HG02970 (cell line): Measurements from ENCODE around the gene ASTN2.
"Not testable (repeated sequence)": the region's sequence is repeated elsewhere in the genome, so short reads cannot be mapped to it uniquely, and the experiment has no call there.

Source experiments
- ATAC-seq: cut with Tn5 transposase; IDR thresholded peaks from one replicate; pipeline ENCODE4 v1.9.1; 2021; ENCODE audit warnings: mild to moderate bottlenecking, moderate library complexity, moderate number of reproducible peaks; ENCODE audit not compliant: unreplicated experiment, low FRiP score

Gene ASTN2

DNA sequence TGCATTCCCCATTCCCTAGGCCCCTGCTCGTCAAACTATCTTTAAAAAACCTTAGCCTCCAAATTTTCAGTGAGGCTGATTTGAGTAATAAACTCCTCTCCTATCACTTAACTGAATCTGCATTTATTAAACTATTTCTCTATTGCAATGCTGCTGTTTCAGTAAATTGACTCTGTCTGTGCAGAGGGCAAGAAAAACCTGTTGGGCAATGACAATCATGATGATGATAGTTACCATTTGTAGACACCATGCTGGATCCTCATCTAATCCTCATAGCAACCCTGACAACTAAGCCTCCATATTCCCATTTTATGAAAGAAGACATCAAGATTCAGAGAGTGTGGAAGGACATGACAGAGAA, 514.9 kb downstream of the ASTN2 start:
- no peak for ATAC-seq

DNA sequence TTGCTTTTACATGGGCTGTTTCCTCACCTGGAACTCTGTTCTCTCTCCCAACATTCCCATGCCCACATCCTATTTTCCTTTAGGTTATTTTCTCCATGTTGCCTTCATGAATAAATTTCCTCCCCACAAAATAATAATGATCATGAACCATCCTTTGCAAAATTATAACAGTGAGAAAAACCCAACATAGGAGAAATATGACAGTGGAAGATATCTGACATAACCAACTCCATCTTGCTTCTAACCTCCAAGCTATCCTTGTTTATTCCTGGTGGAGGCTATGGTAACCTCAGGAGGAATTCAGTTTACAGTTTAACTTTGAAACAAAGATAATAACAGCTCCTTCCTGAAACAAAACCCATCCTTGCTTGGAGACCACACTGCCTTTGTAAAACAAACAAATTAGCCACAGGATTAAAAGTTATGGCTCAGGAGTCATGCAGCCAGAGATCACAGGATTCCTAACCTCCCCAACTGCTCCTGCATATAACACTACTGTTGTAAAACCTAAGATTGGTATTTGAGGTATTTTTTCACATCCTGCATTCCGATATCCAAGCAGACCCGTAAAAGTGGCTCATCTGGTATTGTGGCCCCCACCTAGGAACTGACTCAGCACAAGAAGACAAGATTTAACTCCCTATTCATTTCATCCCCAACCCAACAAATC, 515.4 kb downstream of the ASTN2 start:
- ATAC-seq = no peak

DNA sequence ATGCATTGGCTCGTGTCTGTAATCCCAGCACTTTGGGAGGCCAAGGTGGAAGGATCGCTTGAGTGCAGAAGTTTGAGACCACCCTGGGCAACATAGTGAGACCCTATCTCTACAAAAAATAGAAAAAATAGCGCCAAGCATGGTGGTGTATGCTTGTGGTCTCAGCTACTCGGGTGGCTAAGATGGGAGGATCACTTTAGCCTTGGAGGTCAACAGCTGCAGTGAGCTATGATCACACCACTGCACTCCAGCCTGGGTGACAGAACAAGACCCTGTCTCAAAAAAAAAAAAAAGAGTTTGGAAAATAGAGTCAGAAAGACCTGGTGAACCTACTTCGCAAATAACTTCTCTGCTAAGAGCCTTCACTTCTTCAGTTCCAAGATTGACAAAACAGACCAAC, 516.7 kb downstream of the ASTN2 start:
- not testable (repeated sequence) for ATAC-seq

DNA sequence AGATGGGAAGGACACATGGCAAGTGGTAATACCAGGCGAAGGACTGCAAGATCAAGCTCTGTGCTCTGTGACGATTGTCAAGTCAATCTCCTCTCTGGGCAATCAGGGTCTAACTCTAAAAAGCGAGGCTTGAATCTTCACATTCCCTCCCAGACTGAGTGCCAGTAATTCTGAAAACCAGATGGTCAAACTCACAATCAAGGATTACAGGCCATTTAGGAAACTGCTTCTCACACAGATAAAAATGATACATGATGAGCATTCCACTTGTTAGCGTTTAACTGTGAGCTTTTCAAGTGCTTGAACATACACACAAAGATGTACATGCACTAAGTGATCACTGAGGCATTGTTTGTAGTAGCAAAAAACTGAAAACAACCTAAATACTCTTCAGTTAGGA, 517.7 kb downstream of the ASTN2 start:
- ATAC-seq = no peak

DNA sequence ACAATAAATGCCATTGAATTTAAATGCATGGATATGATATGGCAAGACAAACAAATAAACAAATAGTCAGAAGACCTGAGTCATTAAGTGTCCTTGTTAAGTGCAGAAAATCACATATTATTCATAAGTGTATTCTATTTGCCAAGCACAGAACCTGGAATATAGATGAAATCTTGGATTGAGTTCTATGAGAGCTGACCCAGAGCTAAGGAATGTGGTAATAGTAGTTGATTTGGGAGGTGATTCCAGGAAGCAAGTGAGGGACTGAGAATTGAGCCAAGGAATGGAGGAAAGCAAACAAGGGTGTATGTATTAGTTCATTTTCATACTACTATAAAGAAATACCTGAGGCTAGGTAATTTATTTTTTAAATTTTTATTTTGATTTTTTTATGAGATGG, 518.9 kb downstream of the ASTN2 start:
- no peak for ATAC-seq

DNA sequence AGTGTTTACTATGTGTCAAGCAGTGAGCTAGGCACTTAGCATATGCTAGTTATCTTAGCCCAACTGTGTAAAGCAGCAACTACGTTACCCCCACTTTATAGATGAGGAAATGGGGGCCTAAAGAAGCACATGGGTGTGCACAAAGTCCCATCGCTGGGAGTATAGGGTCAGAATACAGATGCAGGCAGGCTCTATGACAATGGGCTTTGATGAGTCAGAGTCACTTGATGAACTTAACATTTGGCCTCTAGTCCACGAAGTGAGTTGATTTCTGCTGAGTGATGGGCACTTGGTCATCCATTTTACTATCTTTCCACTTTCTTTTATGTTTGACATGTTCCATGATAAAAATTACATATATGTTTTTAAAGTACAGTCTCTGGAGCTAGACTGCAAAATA, 523.4 kb downstream of the ASTN2 start:
- no peak for ATAC-seq

DNA sequence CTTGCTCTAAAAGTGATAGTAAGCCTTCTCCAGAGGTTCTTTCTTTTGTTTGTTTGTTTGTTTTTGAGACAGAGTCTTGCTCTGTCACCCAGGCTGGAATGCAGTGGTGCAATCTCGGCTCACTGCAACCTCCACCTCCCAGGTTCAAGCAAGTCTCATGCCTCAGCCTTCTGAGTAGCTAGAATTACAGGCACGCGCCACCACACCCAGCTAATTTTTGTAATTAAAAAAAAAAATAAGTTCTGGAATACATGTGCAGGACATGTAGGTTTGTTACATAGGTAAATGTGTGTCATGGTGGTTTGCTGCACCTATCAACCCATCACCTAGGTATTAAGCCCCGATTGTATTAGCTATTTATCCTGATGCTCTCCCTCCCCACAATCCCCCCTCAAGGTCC, 526.4 kb downstream of the ASTN2 start:
- not testable (repeated sequence) for ATAC-seq

DNA sequence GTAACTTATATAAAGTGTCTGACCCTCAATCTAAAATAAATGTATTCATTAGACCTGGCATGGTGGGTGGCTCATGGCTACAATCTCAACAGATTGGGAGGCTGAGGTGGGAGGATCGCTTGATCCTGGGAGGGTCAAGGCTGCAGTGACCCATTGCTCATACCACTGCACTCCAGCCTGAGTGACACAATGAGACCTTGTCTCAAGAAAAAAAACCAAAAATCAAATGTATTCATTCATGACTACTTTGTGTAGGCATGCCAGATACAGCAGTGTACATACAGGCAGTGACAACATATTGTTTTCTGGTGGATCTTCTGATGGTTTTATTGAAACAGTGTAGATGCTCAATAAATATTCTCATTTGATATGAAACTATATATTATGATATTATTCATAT, 526.8 kb downstream of the ASTN2 start:
- ATAC-seq = no peak

DNA sequence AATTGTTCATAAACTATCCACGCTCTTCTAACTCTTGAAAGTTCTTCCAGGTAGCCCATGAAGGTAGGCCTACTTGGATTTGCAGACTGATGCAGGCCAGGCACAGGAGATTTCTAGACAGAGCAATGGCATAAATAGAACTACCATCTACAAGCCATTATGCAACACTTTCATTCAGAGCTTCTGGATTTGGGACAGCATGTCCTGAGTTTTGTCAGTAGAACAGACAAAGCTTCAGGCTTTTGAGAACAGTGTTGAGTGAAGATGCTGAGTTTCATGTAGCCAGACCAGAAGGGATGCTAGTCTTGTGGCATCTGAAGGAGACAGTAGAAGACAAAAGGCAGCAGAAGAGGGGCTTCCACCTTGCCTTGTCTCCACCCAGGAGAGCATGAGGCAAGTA, 531.2 kb downstream of the ASTN2 start:
- ATAC-seq = no peak

DNA sequence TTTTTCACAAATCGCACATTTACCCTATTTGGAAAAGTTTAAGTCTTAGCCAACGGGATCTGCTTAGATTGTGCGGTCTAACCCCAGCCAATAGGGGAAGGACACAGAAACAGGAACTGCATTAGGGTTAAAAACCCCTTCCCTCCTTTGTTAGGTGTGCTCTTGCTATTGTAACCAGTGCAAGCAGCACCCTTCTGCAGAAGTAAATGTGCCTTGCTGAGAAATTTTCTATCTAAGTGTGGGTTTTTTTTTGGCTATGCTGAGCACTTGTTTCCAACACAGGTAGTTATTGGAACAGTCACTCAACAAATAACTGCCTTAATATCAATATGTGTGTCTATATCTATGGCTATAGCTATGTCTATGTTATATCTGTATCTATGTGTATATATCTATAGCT, 537.8 kb downstream of the ASTN2 start:
- ATAC-seq = no peak

DNA sequence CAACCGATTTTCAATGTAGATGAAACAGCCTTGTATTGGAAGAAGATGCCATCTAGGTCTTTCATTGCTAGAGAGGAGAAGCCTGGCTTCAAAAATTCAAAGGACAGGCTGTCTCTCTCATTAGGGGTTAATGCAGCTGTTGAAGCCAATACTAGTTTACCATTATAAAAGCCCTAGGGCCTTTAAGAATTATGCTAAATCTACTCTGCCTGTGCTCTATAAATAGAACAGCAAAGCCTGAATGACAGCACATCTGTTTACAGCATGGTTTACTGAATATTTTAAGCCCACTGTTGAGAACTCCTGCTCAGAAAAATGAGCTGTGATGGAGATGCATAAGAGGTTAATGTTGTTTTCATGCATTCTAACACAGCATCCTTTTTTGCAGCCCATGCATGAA, 539.3 kb downstream of the ASTN2 start:
- ATAC-seq = no peak

DNA sequence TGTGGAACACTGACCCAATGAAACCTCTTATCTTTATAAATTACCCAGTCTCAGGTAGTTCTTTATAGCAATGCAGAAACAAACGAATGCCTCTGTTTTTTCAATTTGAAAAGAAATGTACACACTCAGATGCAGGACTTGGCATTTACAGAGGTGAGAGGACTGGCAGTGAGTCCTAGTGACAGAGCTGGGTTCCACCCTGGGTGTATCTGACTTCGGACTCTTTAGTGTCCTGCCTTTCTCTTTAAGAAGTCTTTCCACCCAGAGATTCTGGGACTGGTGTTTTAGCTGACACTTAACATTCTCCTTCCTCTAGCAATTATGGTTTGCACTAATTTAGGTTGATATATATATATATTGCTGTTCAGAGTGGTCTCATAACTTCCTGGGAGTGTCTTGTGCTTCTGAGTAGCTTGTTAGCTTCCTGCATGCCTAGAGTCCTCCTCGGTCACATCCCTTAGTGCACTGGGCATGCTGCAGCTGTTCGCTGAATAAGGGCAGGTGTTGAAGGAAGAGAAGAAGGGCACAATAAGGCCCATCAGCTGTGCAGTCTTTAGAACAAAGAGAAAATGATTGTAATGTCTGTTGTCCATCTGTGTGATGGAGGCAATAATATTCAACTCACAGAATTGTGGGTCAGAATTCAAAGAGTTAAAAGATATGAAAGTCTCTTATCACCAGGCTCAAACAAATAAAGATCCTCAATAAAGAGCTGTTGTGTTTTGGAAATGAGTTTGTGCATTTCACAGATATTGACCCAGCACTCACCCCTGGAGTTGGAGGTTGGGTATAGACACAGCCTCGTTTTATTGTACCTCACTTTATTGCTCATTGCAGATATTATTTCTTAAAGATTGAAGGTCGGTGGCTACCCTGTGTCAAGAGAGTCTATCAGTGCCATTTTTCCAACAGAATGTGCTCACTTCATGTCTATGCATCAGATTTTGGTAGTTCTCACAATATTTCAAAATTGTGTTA, 540.6 kb downstream of the ASTN2 start:
- no peak for ATAC-seq

DNA sequence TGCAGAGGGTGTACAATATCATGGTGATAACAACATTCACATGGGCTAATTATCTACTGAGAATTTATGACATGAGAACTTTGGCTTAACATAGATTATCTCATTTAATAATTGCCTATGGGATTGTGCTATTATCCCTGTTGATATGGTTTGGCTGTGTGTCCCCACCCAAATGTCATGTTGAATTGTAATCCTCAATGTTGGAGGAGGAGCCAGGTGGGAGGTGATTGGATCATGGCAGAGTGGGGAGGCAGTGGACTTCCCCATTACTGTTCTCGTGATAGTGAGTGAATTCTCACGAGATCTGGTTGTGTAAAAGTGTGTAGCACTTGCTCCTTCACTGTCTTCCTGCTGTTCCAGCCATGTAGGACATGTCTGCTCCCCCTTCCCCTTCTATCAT, 541.4 kb downstream of the ASTN2 start:
- ATAC-seq = no peak

DNA sequence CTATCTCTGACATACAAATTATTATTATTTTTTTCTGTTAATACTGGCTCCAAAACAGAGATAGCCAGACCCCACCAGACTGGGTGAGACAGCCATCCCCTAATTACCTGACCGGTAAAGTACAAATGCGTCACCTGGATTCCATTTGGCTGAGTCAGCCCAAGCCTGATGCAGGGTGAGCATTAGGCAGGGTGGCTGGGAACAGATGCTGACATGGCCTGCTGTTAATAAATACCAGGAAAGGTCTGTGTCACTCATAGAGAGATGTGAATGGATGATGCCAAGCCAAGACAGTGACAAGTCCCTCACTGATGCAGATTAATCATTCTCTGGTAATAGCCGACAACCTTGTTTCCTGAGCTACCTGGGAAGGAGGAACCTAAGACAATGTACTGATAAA, 544.3 kb downstream of the ASTN2 start:
- no peak for ATAC-seq

DNA sequence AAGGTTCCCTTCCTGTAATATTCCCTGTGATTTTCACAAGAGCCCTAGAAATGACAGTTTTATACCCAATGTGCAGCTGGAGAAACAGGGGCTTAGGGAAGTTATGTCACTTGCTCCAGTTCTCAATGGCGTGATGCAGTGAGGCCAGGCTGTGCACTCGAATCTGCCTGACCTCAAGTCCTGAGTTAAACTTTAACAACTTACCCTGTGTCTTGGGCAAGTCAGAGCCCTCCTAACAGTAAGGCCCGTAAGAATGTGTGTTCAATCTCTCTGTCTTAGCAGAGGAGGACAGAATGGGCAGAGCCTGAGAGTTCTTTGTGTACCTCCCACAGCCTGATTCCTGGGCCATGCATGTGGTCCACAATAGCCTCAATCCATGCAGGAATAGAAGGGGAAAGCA, 546.7 kb downstream of the ASTN2 start:
- ATAC-seq = no peak

DNA sequence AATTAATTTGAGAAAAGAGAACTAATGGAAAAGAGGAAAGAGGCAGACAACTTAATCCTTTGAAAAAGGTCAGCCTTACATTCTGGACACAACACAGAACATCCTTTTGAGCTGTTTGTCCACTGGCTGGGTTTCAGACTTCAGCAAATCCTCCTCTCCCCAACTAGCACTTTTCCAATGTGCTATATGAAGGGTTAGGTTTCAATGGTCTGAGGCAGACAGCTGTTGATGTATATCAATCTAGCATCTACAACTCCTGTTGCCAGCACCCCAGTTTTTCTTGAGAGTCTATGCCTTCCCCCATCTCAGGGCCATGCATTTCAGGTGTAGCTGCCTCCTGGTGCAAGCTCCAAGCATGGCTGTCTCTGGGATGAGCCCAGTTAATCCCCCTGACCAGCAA, 553.5 kb downstream of the ASTN2 start:
- no peak for ATAC-seq

DNA sequence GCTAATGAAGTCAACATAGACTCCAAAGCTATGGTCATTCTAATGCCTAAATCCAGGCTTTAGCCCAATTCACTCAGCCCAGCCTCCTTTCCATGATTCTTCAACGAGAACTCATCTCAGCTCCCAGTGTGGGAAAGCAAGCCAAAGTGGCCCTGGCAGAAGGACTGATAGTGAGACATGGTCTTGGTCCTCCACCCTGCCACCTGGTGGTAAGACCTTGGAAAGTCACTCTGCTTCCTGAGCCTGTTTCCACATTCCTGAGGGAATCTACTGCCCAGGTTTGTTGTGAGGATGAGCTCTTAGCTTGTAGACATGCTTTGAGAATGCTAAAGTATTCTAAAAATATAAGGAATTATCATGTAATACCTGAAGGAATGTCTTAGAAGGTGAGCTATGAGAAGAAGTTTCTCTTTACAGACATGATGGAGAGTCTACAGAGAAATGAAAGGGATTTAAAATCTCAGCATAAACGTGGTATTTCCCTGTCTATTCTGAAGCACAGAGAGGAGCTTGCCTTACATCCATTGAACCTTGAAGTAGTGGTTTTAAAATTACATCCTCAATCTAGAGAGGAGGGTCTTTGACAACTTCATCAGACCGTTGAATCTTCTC, 554.2 kb downstream of the ASTN2 start:
- ATAC-seq = no peak

DNA sequence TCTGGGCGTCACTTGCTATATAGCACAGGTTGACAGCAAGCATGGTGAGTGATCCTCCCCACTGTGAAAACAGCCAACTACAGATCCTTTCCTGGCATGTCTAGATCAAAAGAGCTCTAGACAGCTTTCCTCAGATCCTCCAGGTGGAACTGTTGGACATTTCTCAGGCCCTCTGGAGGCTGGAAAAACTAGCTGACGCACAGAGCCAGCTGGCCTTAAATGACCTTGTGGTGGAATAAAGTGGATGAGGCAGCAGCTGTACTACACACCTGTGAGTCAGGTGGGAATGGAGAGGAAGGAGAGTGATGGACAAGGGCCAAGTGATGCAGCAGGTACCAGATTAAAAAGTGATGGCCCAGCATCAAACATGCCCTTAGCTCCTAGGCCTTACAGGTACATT, 555.1 kb downstream of the ASTN2 start:
- no peak for ATAC-seq

DNA sequence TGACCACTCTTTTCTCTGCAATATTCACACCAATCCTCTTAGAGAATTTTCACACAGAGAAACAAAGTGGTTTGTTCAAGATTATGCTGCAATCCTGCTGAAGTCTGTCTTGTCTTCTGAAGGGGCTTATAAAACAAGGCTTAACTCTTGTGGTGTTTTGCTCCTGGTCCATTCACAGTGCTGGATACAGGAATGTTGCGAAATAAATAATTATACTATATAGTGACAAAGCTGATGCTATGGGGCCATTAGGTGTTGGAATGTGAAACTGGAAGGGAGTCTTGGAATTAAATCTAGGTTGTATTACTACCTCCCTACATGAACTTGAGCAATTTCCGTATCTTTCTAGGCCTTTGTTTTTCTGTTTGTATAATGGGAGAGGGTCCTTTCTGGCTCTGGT, 557.5 kb downstream of the ASTN2 start:
- ATAC-seq = no peak

DNA sequence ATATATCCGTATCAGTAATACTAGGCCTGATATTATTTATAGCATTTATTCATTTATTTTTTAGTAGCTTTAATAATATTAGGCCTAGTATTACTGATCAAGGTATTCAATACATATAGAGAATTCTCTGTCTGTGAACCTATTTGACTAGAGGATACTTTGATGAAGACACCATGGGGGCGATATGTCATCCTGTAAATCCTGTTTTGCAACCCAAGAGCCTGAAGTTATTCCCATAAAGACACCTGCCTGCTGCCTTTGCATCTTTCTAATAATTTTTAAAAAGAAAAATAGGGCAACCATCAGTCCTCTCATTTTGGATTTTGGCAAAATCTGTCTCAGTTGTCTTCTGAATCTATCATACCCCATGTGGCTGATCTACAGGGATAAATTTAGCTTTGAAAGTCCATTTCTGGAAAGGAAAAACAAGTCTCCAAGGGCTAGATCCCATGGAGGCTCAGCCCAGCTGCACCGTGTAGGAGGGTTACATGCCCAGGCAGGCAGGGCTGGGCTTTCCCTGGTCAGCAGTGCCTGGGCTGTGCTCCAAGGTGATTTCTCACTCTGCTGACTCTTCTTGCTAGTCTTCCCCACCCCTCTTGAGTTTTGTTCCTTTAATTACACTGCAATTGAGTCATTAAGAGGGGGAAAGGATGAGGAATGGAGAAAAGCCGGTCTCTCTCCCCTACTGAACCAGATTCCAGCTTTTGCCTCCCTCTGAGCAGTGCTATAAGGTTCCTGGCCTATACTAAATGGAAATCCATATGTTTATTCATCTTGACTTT, 558.8 kb downstream of the ASTN2 start:
- ATAC-seq = no peak

DNA sequence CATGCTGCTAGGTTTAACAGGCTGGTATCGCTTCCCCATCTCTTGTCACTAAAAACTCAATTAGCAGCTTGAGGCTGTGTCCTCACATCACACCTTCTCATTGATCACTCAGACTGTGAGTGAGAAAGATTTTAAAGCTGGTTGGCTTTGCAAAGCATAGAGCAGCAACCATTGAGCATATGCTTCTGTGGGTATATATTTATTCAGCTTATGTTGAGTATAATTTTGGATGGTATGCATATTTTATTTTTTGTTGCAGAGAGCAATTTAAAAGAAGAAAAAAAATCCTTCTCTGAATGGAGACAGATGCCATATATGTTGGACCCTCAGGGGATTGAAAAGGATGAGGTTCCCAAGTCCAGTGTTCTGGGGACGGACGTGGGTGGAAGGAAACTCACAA, 565.1 kb downstream of the ASTN2 start:
- ATAC-seq = no peak
